Upper lobe of left lung (tissue), 4 donors: ENCODE measurements around the gene SERINC5.

Experiments used
- POLR2A ChIP-seq, 4 donors: fragments of 450-650 bp; IDR thresholded peaks; one replicate each; pipeline ENCODE4 v1.5.1; 2016 to 2017; ENCODE audit warnings: antibody characterized with exemption in 4 of 4, mild to moderate bottlenecking in 2 of 4
- POLR2AphosphoS5 ChIP-seq, 2 donors: sonication (generic); formaldehyde crosslinking; IDR thresholded peaks; one replicate each; pipeline ENCODE4 v1.5.1; 2017; ENCODE audit warnings: antibody characterized with exemption in 2 of 2
- TF ChIP-seq, protein P1 (sequence below), 6 experiments: fragments of 450-650 bp in 4 of 6; fragments of 200-600 bp in 2 of 6; sonication (generic) in 2 of 6; IDR thresholded peaks; one replicate each; pipeline ENCODE4 v1.5.1; 2016 to 2019; ENCODE audit warnings: antibody characterized with exemption in 6 of 6

DNA sequence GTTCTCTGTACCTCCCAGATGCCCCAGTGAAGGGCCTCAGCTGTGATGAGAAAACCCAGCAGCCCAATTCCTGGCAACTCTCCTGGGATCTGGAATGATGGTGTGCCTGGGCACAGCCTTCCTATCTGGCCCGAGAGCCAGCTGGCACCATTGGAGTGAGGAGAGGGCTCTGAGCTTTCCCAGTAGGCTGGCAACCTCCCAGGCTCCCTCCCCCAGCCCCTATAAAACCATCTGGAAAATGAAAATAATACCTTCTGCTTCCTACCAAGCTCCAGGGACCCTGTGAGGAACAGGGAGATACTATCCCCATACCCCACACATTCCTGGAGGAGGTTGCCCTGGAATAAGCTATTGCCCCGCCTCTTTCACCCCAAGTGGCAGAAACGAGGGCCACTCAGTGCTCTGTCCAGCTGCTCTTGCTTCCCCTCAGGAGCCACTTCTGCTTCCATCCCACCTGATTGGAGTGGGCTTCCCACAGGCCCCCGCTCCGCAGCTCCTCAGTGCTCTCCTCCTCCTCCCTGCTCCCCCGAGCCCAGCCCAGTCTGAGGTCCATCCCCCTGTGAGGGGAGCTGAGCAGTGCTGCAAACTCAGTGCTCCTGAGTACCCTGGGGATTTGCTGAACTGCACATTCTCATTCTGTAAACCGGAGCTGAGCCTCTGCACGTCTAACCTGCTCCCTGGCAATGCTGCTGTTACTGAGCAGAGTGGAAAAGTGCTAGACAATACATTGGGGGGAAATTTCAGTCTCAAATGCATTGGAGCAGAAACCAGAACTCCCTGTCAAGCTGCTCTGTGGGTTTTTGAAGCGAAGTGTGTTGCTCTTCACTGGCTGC lies 146.0 kb downstream of the SERINC5 start:
- TF ChIP-seq, protein P1, sequence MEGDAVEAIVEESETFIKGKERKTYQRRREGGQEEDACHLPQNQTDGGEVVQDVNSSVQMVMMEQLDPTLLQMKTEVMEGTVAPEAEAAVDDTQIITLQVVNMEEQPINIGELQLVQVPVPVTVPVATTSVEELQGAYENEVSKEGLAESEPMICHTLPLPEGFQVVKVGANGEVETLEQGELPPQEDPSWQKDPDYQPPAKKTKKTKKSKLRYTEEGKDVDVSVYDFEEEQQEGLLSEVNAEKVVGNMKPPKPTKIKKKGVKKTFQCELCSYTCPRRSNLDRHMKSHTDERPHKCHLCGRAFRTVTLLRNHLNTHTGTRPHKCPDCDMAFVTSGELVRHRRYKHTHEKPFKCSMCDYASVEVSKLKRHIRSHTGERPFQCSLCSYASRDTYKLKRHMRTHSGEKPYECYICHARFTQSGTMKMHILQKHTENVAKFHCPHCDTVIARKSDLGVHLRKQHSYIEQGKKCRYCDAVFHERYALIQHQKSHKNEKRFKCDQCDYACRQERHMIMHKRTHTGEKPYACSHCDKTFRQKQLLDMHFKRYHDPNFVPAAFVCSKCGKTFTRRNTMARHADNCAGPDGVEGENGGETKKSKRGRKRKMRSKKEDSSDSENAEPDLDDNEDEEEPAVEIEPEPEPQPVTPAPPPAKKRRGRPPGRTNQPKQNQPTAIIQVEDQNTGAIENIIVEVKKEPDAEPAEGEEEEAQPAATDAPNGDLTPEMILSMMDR (IDR thresholded peaks at IDR 0.05), result no peak
- no peak for TF ChIP-seq POLR2A (IDR thresholded peaks at IDR 0.05)
- TF ChIP-seq POLR2AphosphoS5 (IDR thresholded peaks at IDR 0.05), result no peak
